ENCODE measurements around the gene NGRN.

Gene NGRN

DNA sequence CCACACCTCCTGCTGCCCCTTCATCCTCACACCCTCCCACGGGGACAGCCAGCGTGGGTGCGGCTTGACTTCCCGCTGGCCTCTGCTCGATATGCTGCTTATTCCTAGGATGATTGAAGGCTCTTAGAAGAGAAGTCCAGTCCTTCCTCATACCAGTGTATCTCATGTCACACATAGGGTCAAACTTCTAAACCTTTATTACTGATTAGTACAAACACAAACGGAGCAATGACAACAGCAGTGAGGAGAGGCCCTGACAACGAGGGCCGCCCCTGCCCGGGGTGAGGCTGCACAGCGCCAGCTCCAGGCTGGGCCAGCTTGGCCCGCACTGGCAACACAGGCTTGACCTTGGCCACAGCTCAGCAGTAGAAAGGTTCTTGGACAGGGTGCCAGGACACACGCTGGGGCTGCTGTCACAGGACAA lies 35.4 kb upstream of the NGRN start:
- H3K9ac ChIP-seq (ENCODE audit: low read depth, low read length, poor library complexity): no peak overlapping the region
- H2BK5ac ChIP-seq (ENCODE audit: low read length): no peak overlapping the region
- no peak overlapping the region for H3K18ac ChIP-seq (ENCODE audit: low read length)
- H3K23ac ChIP-seq (ENCODE audit: low read depth, low read length, poor library complexity): no peak overlapping the region
- peaks cover 2 to 5% of the 10 kb centered on the region in 2 donors for H3K4me1 ChIP-seq (ENCODE audit: control insufficient read depth in 2 of 2, insufficient read depth in 1 of 2, low read depth in 1 of 2, low read length in 2 of 2)
- H3K14ac ChIP-seq (ENCODE audit: low read length): no peak overlapping the region
- H3K9me3 ChIP-seq (replicated peaks in 1 of 2; ENCODE audit: control insufficient read depth in 2 of 2, insufficient read depth in 1 of 2, low read depth in 1 of 2, low read length in 2 of 2): no peaks in the 10 kb centered on the region
- H2AK5ac ChIP-seq (ENCODE audit: low read depth, low read length): no peak overlapping the region
- H3K36me3 ChIP-seq (replicated peaks in 1 of 2; ENCODE audit: control insufficient read depth in 2 of 2, insufficient read depth in 2 of 2, low read length in 2 of 2): peaks cover 38 to 60% of the 10 kb centered on the region in 2 donors
- no peak for DNase-seq (ENCODE audit: low spot score)
- no peak overlapping the region for H2BK120ac ChIP-seq (ENCODE audit: low read depth, low read length)
- no peaks in the 10 kb centered on the region for H3K27me3 ChIP-seq (ENCODE audit: control insufficient read depth in 3 of 3, insufficient read depth in 3 of 3, low read depth in 1 of 3, low read length in 3 of 3)
- no peak overlapping the region for H2BK12ac ChIP-seq (ENCODE audit: low read length)
- no peak overlapping the region for H3K4me3 ChIP-seq (ENCODE audit: low read length in 2 of 2)
- H2BK15ac ChIP-seq (ENCODE audit: low read length): no peak overlapping the region
- H2AFZ ChIP-seq (ENCODE audit: low read length): no peak overlapping the region
- H3K79me1 ChIP-seq (ENCODE audit: low read depth, low read length): peaks cover 4% of the 10 kb centered on the region
- H3K27ac ChIP-seq (replicated peaks; ENCODE audit: low read length): no peak overlapping the region
- WGBS, 2 donors (ENCODE audit: extremely low coverage in 2 of 2, insufficient read length in 2 of 2, insufficient replicate concordance in 1 of 2): no CpG with 5 or more reads among the region's 12 CpGs
- H4K8ac ChIP-seq (ENCODE audit: low read depth, low read length): no peak overlapping the region
- H3K4me2 ChIP-seq (ENCODE audit: insufficient read depth, low read length, poor library complexity, severe bottlenecking): no peak overlapping the region
- no peak overlapping the region for H4K91ac ChIP-seq (ENCODE audit: low read depth, low read length, poor library complexity)
- H3K4ac ChIP-seq (ENCODE audit: low read length): no peak overlapping the region

- no CpG with 5 or more reads among the region's 8 CpGs for WGBS, 2 donors (ENCODE audit: extremely low coverage in 2 of 2, insufficient read length in 2 of 2, insufficient replicate concordance in 1 of 2)
- Histone ChIP-seq H3K23ac (ENCODE audit: low read depth, low read length, poor library complexity) (no peak overlapping the region), H3K9ac (ENCODE audit: low read depth, low read length, poor library complexity) (no peak overlapping the region), H2BK120ac (ENCODE audit: low read depth, low read length) (no peak overlapping the region), H3K4me2 (ENCODE audit: insufficient read depth, low read length, poor library complexity, severe bottlenecking) (no peak overlapping the region), H2AFZ (ENCODE audit: low read length) (no peak overlapping the region), H2BK12ac (ENCODE audit: low read length) (no peak overlapping the region), H3K4ac (ENCODE audit: low read length) (no peak overlapping the region), H3K14ac (ENCODE audit: low read length) (no peak overlapping the region), H3K9me3 (replicated peaks in 1 of 2; ENCODE audit: control insufficient read depth in 2 of 2, insufficient read depth in 1 of 2, low read depth in 1 of 2, low read length in 2 of 2) (no peaks in the 10 kb centered on the region), H3K79me1 (ENCODE audit: low read depth, low read length) (peaks cover 2% of the 10 kb centered on the region), H3K4me3 (ENCODE audit: low read length in 2 of 2) (no peak overlapping the region), H3K18ac (ENCODE audit: low read length) (no peak overlapping the region), H2BK5ac (ENCODE audit: low read length) (no peak overlapping the region), H2AK5ac (ENCODE audit: low read depth, low read length) (no peak overlapping the region), H3K27me3 (ENCODE audit: control insufficient read depth in 3 of 3, insufficient read depth in 3 of 3, low read depth in 1 of 3, low read length in 3 of 3) (no peaks in the 10 kb centered on the region), H3K4me1 (ENCODE audit: control insufficient read depth in 2 of 2, insufficient read depth in 1 of 2, low read depth in 1 of 2, low read length in 2 of 2) (peaks cover 2 to 5% of the 10 kb centered on the region in 2 donors), H3K27ac (replicated peaks; ENCODE audit: low read length) (no peak overlapping the region), H4K91ac (ENCODE audit: low read depth, low read length, poor library complexity) (no peak overlapping the region), H2BK15ac (ENCODE audit: low read length) (no peak overlapping the region), H3K36me3 (replicated peaks in 1 of 2; ENCODE audit: control insufficient read depth in 2 of 2, insufficient read depth in 2 of 2, low read length in 2 of 2) (peaks cover 33 to 54% of the 10 kb centered on the region in 2 donors), H4K8ac (ENCODE audit: low read depth, low read length) (no peak overlapping the region)
- no peak for DNase-seq (ENCODE audit: low spot score)
These were observed 34.9 kb upstream of the NGRN start for GRCh38 chr15:90230610-90231009.

- peaks cover 2 to 5% of the 10 kb centered on the region in 2 donors for H3K4me1 ChIP-seq (ENCODE audit: control insufficient read depth in 2 of 2, insufficient read depth in 1 of 2, low read depth in 1 of 2, low read length in 2 of 2)
- H2BK5ac ChIP-seq (ENCODE audit: low read length): no peak overlapping the region
- H4K8ac ChIP-seq (ENCODE audit: low read depth, low read length): no peak overlapping the region
- no CpG with 5 or more reads among the region's 27 CpGs for WGBS, 2 donors (ENCODE audit: extremely low coverage in 2 of 2, insufficient read length in 2 of 2, insufficient replicate concordance in 1 of 2)
- no peak overlapping the region for H3K14ac ChIP-seq (ENCODE audit: low read length)
- no peak overlapping the region for H3K9ac ChIP-seq (ENCODE audit: low read depth, low read length, poor library complexity)
- no peak overlapping the region for H4K91ac ChIP-seq (ENCODE audit: low read depth, low read length, poor library complexity)
- H2AFZ ChIP-seq (ENCODE audit: low read length): no peak overlapping the region
- peaks cover 32 to 51% of the 10 kb centered on the region in 2 donors for H3K36me3 ChIP-seq (replicated peaks in 1 of 2; ENCODE audit: control insufficient read depth in 2 of 2, insufficient read depth in 2 of 2, low read length in 2 of 2)
- H2AK5ac ChIP-seq (ENCODE audit: low read depth, low read length): no peak overlapping the region
- H3K4ac ChIP-seq (ENCODE audit: low read length): no peak overlapping the region
- H2BK12ac ChIP-seq (ENCODE audit: low read length): no peak overlapping the region
- H3K23ac ChIP-seq (ENCODE audit: low read depth, low read length, poor library complexity): no peak overlapping the region
- peak overlapping the region in 1 of 2 donors; percentile 11 for H3K4me3 ChIP-seq (ENCODE audit: low read length in 2 of 2)
- peaks cover 2% of the 10 kb centered on the region for H3K79me1 ChIP-seq (ENCODE audit: low read depth, low read length)
- H2BK120ac ChIP-seq (ENCODE audit: low read depth, low read length): no peak overlapping the region
- no peak overlapping the region for H3K18ac ChIP-seq (ENCODE audit: low read length)
- no peak overlapping the region for H2BK15ac ChIP-seq (ENCODE audit: low read length)
- H3K27me3 ChIP-seq (ENCODE audit: control insufficient read depth in 3 of 3, insufficient read depth in 3 of 3, low read depth in 1 of 3, low read length in 3 of 3): no peaks in the 10 kb centered on the region
- no peak overlapping the region for H3K27ac ChIP-seq (replicated peaks; ENCODE audit: low read length)
- H3K4me2 ChIP-seq (ENCODE audit: insufficient read depth, low read length, poor library complexity, severe bottlenecking): no peak overlapping the region
- no peaks in the 10 kb centered on the region for H3K9me3 ChIP-seq (replicated peaks in 1 of 2; ENCODE audit: control insufficient read depth in 2 of 2, insufficient read depth in 1 of 2, low read depth in 1 of 2, low read length in 2 of 2)
- no peak for DNase-seq (ENCODE audit: low spot score)
These were observed 34.1 kb upstream of the NGRN start for GRCh38 chr15:90231028-90232017.

DNA sequence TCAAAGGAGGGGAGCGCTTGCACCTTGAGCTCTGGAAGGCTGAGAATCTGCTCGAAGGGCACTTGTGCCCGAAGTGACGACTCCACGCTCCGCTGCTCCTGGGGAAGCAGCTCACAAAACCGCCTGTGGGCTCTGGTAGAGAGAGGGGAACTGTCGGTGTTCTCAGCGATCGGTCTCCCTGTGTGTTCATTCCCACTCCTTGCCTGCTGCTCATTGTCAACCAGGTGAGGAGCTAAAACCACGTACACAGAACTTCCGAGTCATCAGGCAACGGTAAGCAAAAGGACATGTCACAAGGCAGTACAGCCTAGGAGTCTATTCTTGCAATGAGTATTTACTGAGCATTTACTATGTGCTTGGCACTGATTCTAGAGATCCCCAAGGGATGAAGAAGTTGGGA lies 33.3 kb upstream of the NGRN start:
- Histone ChIP-seq H4K91ac (ENCODE audit: low read depth, low read length, poor library complexity) (no peak overlapping the region), H4K8ac (ENCODE audit: low read depth, low read length) (no peak overlapping the region), H2BK15ac (ENCODE audit: low read length) (no peak overlapping the region), H2AK5ac (ENCODE audit: low read depth, low read length) (no peak overlapping the region), H3K4ac (ENCODE audit: low read length) (no peak overlapping the region), H3K4me1 (ENCODE audit: control insufficient read depth in 2 of 2, insufficient read depth in 1 of 2, low read depth in 1 of 2, low read length in 2 of 2) (peaks cover 2 to 5% of the 10 kb centered on the region in 2 donors), H3K27ac (replicated peaks; ENCODE audit: low read length) (no peak overlapping the region), H3K18ac (ENCODE audit: low read length) (no peak overlapping the region), H3K27me3 (ENCODE audit: control insufficient read depth in 3 of 3, insufficient read depth in 3 of 3, low read depth in 1 of 3, low read length in 3 of 3) (no peaks in the 10 kb centered on the region), H3K9me3 (replicated peaks in 1 of 2; ENCODE audit: control insufficient read depth in 2 of 2, insufficient read depth in 1 of 2, low read depth in 1 of 2, low read length in 2 of 2) (no peaks in the 10 kb centered on the region), H3K4me2 (ENCODE audit: insufficient read depth, low read length, poor library complexity, severe bottlenecking) (no peak overlapping the region), H3K14ac (ENCODE audit: low read length) (no peak overlapping the region), H3K79me1 (ENCODE audit: low read depth, low read length) (peaks cover 2% of the 10 kb centered on the region), H3K23ac (ENCODE audit: low read depth, low read length, poor library complexity) (no peak overlapping the region), H3K36me3 (replicated peaks in 1 of 2; ENCODE audit: control insufficient read depth in 2 of 2, insufficient read depth in 2 of 2, low read length in 2 of 2) (peaks cover 32 to 48% of the 10 kb centered on the region in 2 donors), H3K9ac (ENCODE audit: low read depth, low read length, poor library complexity) (no peak overlapping the region), H2BK120ac (ENCODE audit: low read depth, low read length) (no peak overlapping the region), H2BK12ac (ENCODE audit: low read length) (no peak overlapping the region), H2BK5ac (ENCODE audit: low read length) (no peak overlapping the region), H2AFZ (ENCODE audit: low read length) (no peak overlapping the region), H3K4me3 (ENCODE audit: low read length in 2 of 2) (no peak overlapping the region)
- no peak for DNase-seq (ENCODE audit: low spot score)
- no CpG with 5 or more reads among the region's 13 CpGs for WGBS, 2 donors (ENCODE audit: extremely low coverage in 2 of 2, insufficient read length in 2 of 2, insufficient replicate concordance in 1 of 2)

All from neuronal stem cell (in vitro differentiated cells).